ENCODE data around the gene ARHGAP6. TPM values are rescaled to one million over a fixed set of nuclear protein-coding genes. Genes with fewer than 3 reads are reported as not detected.

ARHGAP6 gene
- total and polyA plus RNA-seq, 2 experiments from 2014 or later = 0.08 to 0.54 TPM

- no peak overlapping the region for H2AFZ ChIP-seq
- peaks cover 23% of the 10 kb centered on the region for H3K27me3 ChIP-seq (replicated peaks; ENCODE audit: insufficient read depth)
- H3F3A ChIP-seq (ENCODE audit: insufficient read depth) = no peaks in the 10 kb centered on the region
- H3K4me2 ChIP-seq (ENCODE audit: unreplicated experiment) = no peak overlapping the region
- in situ Hi-C loops (cut with MboI) = no loop called here
- no peak overlapping the region for H3K4me3 ChIP-seq
- no peaks in the 10 kb centered on the region for H3K9me2 ChIP-seq (ENCODE audit: insufficient read depth)
- WGBS, 2 experiments (ENCODE audit: low coverage in 1 of 2, low lambda C conversion rate in 2 of 2, missing lambda C conversion rate in 2 of 2) = 19 to 43% methylated on average over 4 to 11 of the region's 12 CpGs
- no peaks in the 10 kb centered on the region for H3K79me2 ChIP-seq (ENCODE audit: insufficient read depth)
- H3K27ac ChIP-seq = no peak overlapping the region
- no peak for DNase-seq
- no peak overlapping the region for H3K9ac ChIP-seq
- no peaks in the 10 kb centered on the region for H3K36me3 ChIP-seq (ENCODE audit: low read depth)
- H4K20me1 ChIP-seq (ENCODE audit: insufficient read depth) = no peaks in the 10 kb centered on the region
- no peaks in the 10 kb centered on the region for H3K9me3 ChIP-seq (ENCODE audit: low read depth)
- no peaks in the 10 kb centered on the region for H3K4me1 ChIP-seq (ENCODE audit: insufficient read depth)
- TF ChIP-seq EZH2 (IDR thresholded peaks at IDR 0.05; ENCODE audit: insufficient read depth, poor library complexity, severe bottlenecking) (no peak), EZH2phosphoT487 (IDR thresholded peaks at IDR 0.05; ENCODE audit: insufficient read depth, low read depth) (no peak)
Observed at GRCh38 chrX:11666952-11667685, 1.4 kb upstream of the ARHGAP6 start.

DNA sequence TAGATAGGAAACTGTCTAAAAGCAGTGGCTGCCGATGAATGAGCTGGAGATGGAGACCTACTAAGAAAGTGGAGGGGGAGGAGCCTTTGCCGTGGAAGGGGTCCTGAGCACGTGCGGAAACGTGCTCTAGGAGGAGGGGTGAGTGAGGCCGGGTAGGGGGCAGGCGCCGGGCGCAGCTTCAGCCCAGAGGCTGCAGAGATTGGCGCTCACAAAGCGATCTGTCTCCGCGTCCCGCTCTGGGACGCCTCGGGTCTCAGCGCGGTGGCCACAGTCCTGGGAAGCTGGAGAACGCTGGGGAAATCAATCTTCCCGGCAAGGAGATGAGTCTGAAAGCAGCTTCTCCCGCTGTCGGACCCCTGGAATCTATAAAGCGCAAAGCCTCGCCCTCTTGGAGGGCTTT, 444 bp upstream of the ARHGAP6 start:
- no peaks in the 10 kb centered on the region for H3F3A ChIP-seq (ENCODE audit: insufficient read depth)
- H3K9me3 ChIP-seq (ENCODE audit: low read depth) = no peaks in the 10 kb centered on the region
- H3K79me2 ChIP-seq (ENCODE audit: insufficient read depth) = no peaks in the 10 kb centered on the region
- H3K4me3 ChIP-seq = peak overlapping the region; percentile 65
- H3K9me2 ChIP-seq (ENCODE audit: insufficient read depth) = no peaks in the 10 kb centered on the region
- peak overlapping the region; percentile 28 for H3K4me2 ChIP-seq (ENCODE audit: unreplicated experiment)
- no peak overlapping the region for H3K27ac ChIP-seq
- in situ Hi-C loops (cut with MboI) = no loop called here
- H3K4me1 ChIP-seq (ENCODE audit: insufficient read depth) = no peaks in the 10 kb centered on the region
- no peaks in the 10 kb centered on the region for H3K36me3 ChIP-seq (ENCODE audit: low read depth)
- peak; percentile 19 for DNase-seq
- no peak overlapping the region for H2AFZ ChIP-seq
- H3K9ac ChIP-seq = no peak overlapping the region
- H3K27me3 ChIP-seq (replicated peaks; ENCODE audit: insufficient read depth) = peaks cover 23% of the 10 kb centered on the region
- no peak for TF ChIP-seq EZH2phosphoT487 (IDR thresholded peaks at IDR 0.05; ENCODE audit: insufficient read depth, low read depth)
- no peak for TF ChIP-seq EZH2 (IDR thresholded peaks at IDR 0.05; ENCODE audit: insufficient read depth, poor library complexity, severe bottlenecking)
- 0 to 2% methylated on average over 6 to 22 of the region's 24 CpGs for WGBS, 2 experiments (ENCODE audit: low coverage in 1 of 2, low lambda C conversion rate in 2 of 2, missing lambda C conversion rate in 2 of 2)
- no peaks in the 10 kb centered on the region for H4K20me1 ChIP-seq (ENCODE audit: insufficient read depth)

DNA sequence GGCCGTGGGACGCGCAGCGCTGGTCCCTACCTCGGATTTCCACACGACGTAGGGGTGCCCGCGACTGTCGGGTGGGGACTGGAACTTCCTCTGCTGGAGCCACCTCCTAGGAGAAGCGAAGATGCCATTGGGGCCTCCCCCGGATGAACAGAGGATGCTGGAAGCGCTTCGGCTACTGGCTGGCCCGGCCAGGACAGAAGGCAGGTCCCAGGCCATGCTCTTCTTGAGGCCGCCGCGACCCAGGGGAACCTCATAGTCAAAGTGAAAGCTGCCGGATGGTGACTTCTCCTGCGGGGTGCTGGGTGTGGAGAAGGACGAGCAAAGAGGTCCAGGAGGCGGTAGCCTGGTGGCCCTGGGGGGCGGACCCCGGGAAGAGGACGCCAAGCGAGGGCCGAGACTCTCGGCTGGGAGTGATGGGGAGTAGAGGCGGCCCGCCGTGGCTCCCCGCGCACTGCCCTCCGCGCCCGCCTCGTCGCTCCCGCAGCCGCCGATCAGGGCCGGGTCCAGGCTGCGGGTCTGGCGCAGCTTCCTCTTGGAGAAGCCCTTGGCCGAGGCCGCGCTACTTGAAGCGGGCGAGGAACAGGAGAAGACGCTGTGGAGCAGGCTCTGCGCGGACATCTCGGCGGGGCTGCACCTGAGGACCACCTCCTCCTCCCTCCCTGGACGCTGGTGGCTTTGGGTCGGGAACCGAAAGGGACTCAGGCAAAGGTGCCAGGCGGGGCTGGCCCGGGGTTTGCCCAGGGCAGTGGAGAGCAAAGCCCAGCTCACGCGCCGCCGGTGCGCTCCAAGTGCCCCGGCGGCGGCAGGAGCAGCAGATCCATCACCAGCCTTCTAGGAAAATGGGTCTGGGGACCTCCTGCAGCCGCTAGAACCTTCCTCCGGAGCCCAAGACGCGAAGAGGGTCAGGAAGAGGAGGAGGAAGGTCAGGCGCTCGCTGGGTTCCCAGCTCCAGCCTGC, 1.2 kb downstream of the ARHGAP6 start:
- in situ Hi-C loops (cut with MboI) = no loop called here
- Histone ChIP-seq H2AFZ (peak overlapping the region; percentile 71), H3K4me2 (ENCODE audit: unreplicated experiment) (peak overlapping the region; percentile 71), H3F3A (ENCODE audit: insufficient read depth) (no peaks in the 10 kb centered on the region), H3K9me2 (ENCODE audit: insufficient read depth) (no peaks in the 10 kb centered on the region), H3K9ac (no peak overlapping the region), H4K20me1 (ENCODE audit: insufficient read depth) (no peaks in the 10 kb centered on the region), H3K4me3 (peak overlapping the region; percentile 65), H3K9me3 (ENCODE audit: low read depth) (no peaks in the 10 kb centered on the region), H3K27ac (no peak overlapping the region), H3K27me3 (replicated peaks; ENCODE audit: insufficient read depth) (peaks cover 23% of the 10 kb centered on the region), H3K79me2 (ENCODE audit: insufficient read depth) (no peaks in the 10 kb centered on the region), H3K36me3 (ENCODE audit: low read depth) (no peaks in the 10 kb centered on the region), H3K4me1 (ENCODE audit: insufficient read depth) (no peaks in the 10 kb centered on the region)
- WGBS, 2 experiments (ENCODE audit: low coverage in 1 of 2, low lambda C conversion rate in 2 of 2, missing lambda C conversion rate in 2 of 2) = 5% methylated on average over 24 to 33 of the region's 73 CpGs
- DNase-seq = peak; percentile 19
- TF ChIP-seq EZH2phosphoT487 (IDR thresholded peaks at IDR 0.05; ENCODE audit: insufficient read depth, low read depth) (no peak), EZH2 (IDR thresholded peaks at IDR 0.05; ENCODE audit: insufficient read depth, poor library complexity, severe bottlenecking) (no peak)

DNA sequence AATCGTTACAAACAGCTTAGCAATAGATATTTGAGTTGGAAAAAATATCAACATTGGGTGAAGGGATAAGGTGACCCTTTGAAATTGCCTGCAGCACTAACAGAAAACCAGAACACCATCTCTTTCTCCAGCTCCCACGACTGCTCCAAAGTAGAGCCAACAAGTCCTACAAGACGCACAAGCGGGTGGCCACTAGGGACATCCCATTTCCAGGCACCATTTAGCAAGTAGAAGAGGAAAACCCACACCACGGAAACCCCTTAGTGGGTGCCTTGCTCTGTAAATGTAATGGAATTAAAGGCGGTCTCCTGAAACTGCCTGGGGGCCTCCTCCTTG, 1.9 kb downstream of the ARHGAP6 start:
- DNase-seq = no peak
- H3K36me3 ChIP-seq (ENCODE audit: low read depth) = no peaks in the 10 kb centered on the region
- no peaks in the 10 kb centered on the region for H3K9me2 ChIP-seq (ENCODE audit: insufficient read depth)
- H3K79me2 ChIP-seq (ENCODE audit: insufficient read depth) = no peaks in the 10 kb centered on the region
- TF ChIP-seq EZH2phosphoT487 (IDR thresholded peaks at IDR 0.05; ENCODE audit: insufficient read depth, low read depth) (no peak), EZH2 (IDR thresholded peaks at IDR 0.05; ENCODE audit: insufficient read depth, poor library complexity, severe bottlenecking) (no peak)
- in situ Hi-C loops (cut with MboI) = no loop called here
- H3K9me3 ChIP-seq (ENCODE audit: low read depth) = no peaks in the 10 kb centered on the region
- peaks cover 20% of the 10 kb centered on the region for H3K27me3 ChIP-seq (replicated peaks; ENCODE audit: insufficient read depth)
- no peak overlapping the region for H3K9ac ChIP-seq
- peak overlapping the region; percentile 65; the same call in 1 of the 2 replicates for H3K4me3 ChIP-seq
- H3K4me2 ChIP-seq (ENCODE audit: unreplicated experiment) = no peak overlapping the region
- peak overlapping the region; percentile 71 for H2AFZ ChIP-seq
- no peaks in the 10 kb centered on the region for H3F3A ChIP-seq (ENCODE audit: insufficient read depth)
- WGBS, 2 experiments (ENCODE audit: low coverage in 1 of 2, low lambda C conversion rate in 2 of 2, missing lambda C conversion rate in 2 of 2) = 51 to 52% methylated on average over 6 of the region's 6 CpGs
- no peaks in the 10 kb centered on the region for H3K4me1 ChIP-seq (ENCODE audit: insufficient read depth)
- no peaks in the 10 kb centered on the region for H4K20me1 ChIP-seq (ENCODE audit: insufficient read depth)
- no peak overlapping the region for H3K27ac ChIP-seq

Data from GM23248 (cell line).